ENCODE data around the gene FAM229A. TPM values are rescaled to one million over a fixed set of nuclear protein-coding genes. Genes with fewer than 3 reads are reported as not detected.

Gene FAM229A
- total RNA-seq, 1 donor from 2014 or later: 12.2 TPM

GRCh38 chr1:32373996-32374592, 11.8 kb upstream of the FAM229A start:
- no peak for DNase-seq (ENCODE audit: low spot score in 2 of 2)
- Histone ChIP-seq H3K27ac (no peak overlapping the region), H3K4me1 (no peaks in the 10 kb centered on the region), H3K4me3 (no peak overlapping the region), H3K27me3 (no peaks in the 10 kb centered on the region), H3K9me3 (no peaks in the 10 kb centered on the region), H3K36me3 (peaks cover 75 to 94% of the 10 kb centered on the region in 2 donors)
- no peak for TF ChIP-seq CTCF (IDR thresholded peaks at IDR 0.05)
- intact Hi-C loops (cut with DNase I): no loop called here

GRCh38 chr1:32372149-32372756, 10.0 kb upstream of the FAM229A start:
- H3K27ac ChIP-seq: no peak overlapping the region
- TF ChIP-seq CTCF (IDR thresholded peaks at IDR 0.05): no peak
- H3K4me1 ChIP-seq: no peaks in the 10 kb centered on the region
- no peak overlapping the region for H3K4me3 ChIP-seq
- DNase-seq (ENCODE audit: low spot score in 2 of 2): no peak
- no peaks in the 10 kb centered on the region for H3K27me3 ChIP-seq
- no peaks in the 10 kb centered on the region for H3K9me3 ChIP-seq
- intact Hi-C loops (cut with DNase I): no loop called here
- peaks cover 73 to 94% of the 10 kb centered on the region in 2 donors for H3K36me3 ChIP-seq

GRCh38 chr1:32367912-32368635, 5.8 kb upstream of the FAM229A start:
- Histone ChIP-seq H3K36me3 (peaks cover 56 to 83% of the 10 kb centered on the region in 2 donors), H3K4me3 (no peak overlapping the region), H3K4me1 (no peaks in the 10 kb centered on the region), H3K9me3 (no peaks in the 10 kb centered on the region), H3K27ac (no peak overlapping the region), H3K27me3 (no peaks in the 10 kb centered on the region)
- intact Hi-C loops (cut with DNase I): no loop called here
- no peak for DNase-seq (ENCODE audit: low spot score in 2 of 2)
- TF ChIP-seq CTCF (IDR thresholded peaks at IDR 0.05): no peak

GRCh38 chr1:32365445-32365844, 3.2 kb upstream of the FAM229A start:
- H3K27me3 ChIP-seq: no peaks in the 10 kb centered on the region
- no peak overlapping the region for H3K27ac ChIP-seq
- H3K9me3 ChIP-seq: no peaks in the 10 kb centered on the region
- H3K4me1 ChIP-seq: peaks cover 0 to 10% of the 10 kb centered on the region in 2 donors
- intact Hi-C loops (cut with DNase I): no loop called here
- H3K36me3 ChIP-seq: peaks cover 44 to 60% of the 10 kb centered on the region in 2 donors
- TF ChIP-seq CTCF (IDR thresholded peaks at IDR 0.05): no peak
- no peak overlapping the region for H3K4me3 ChIP-seq
- no peak for DNase-seq (ENCODE audit: low spot score in 2 of 2)

- H3K27me3 ChIP-seq: no peaks in the 10 kb centered on the region
- H3K36me3 ChIP-seq: peaks cover 41 to 56% of the 10 kb centered on the region in 2 donors
- H3K4me1 ChIP-seq: peaks cover 0 to 10% of the 10 kb centered on the region in 2 donors
- intact Hi-C loops (cut with DNase I): no loop called here
- no peak overlapping the region for H3K4me3 ChIP-seq
- no peaks in the 10 kb centered on the region for H3K9me3 ChIP-seq
- H3K27ac ChIP-seq: no peak overlapping the region
- no peak for TF ChIP-seq CTCF (IDR thresholded peaks at IDR 0.05)
- DNase-seq (ENCODE audit: low spot score in 2 of 2): no peak
These were observed 2.6 kb upstream of the FAM229A start for GRCh38 chr1:32364836-32365235.

Data from ascending aorta (tissue), 2 donors.